HepG2 (cell line): ENCODE data around the gene NAA25. TPM values are rescaled to one million over a fixed set of nuclear protein-coding genes. Genes with fewer than 3 reads are reported as not detected.

Experiments
- ATAC-seq: fragments of 200-7000 bp; cut with Tn5 transposase; 3 replicates; pipeline ENCODE4 v1.9.1; 2020; ENCODE audit warnings: mild to moderate bottlenecking, moderate library complexity
- BruUV-seq: library from RNA; stranded (reverse); fragments of 400-500 nt; replicated peaks from 2 replicates; lab custom pipeline; 2021; lab: Mats Ljungman, UMichigan
- CTCF ChIA-PET: fragments of 300-600 bp; formaldehyde crosslinking; extraction: SDS; loops from one replicate; lab custom pipeline; 2021; ENCODE audit warnings: low total read pairs, inconsistent platforms, low intra/inter-chr PET ratio; lab: Yijun Ruan, JAX
- POLR2A ChIA-PET: fragments of 350-600 bp; sonication (Branson Sonifier 250); formaldehyde crosslinking; loops from one replicate; lab custom pipeline; 2020; ENCODE audit warnings: antibody characterized with exemption, inconsistent platforms; lab: Yijun Ruan, JAX
- DNase-seq: peaks from one replicate; pipeline ENCODE4 v3.0.0-alpha.2; 2015; ENCODE audit warnings: low spot score
- FAIRE-seq: peaks from 3 replicates; lab custom pipeline; 2011; peaks lifted over from hg19 to GRCh38; lab: Jason Lieb, UNC
- H2AFZ ChIP-seq: one replicate; pipeline ENCODE4 v1.6.1; 2011; ENCODE audit warnings: low read length, inconsistent platforms
- H3K27ac ChIP-seq: fragments of 300-600 bp; 3 replicates; pipeline ENCODE4 v1.8.0; 2011; ENCODE audit warnings: mixed run types, mild to moderate bottlenecking, mixed read lengths, low read length, inconsistent platforms; ENCODE audit not compliant: insufficient read depth; ENCODE audit errors: extremely low read length
- H3K27me3 ChIP-seq, 2 experiments: fragments of 200-600 bp in 1 of 2; 2 replicates in 1 of 2; 3 replicates in 1 of 2; pipeline versions ENCODE4 v1.6.0 to v1.8.0; 2011; ENCODE audit warnings: low read length in 2 of 2, mild to moderate bottlenecking in 2 of 2, moderate library complexity in 2 of 2, inconsistent platforms in 1 of 2; ENCODE audit not compliant: insufficient read depth in 2 of 2, control insufficient read depth in 1 of 2
- H3K36me3 ChIP-seq, 2 experiments: fragments of 200-600 bp in 1 of 2; replicated peaks in 1 of 2; 2 replicates in 1 of 2; 3 replicates in 1 of 2; pipeline versions ENCODE4 v1.5.1 to v1.8.0; 2011; ENCODE audit warnings: low read length in 2 of 2, inconsistent platforms in 1 of 2; ENCODE audit not compliant: insufficient read depth in 2 of 2, control insufficient read depth in 1 of 2
- H3K4me1 ChIP-seq: 2 replicates; pipeline ENCODE4 v1.5.1; 2012; ENCODE audit warnings: low read length, inconsistent platforms; ENCODE audit not compliant: insufficient read depth
- H3K4me2 ChIP-seq: 2 replicates; pipeline ENCODE4 v1.6.0; 2011; ENCODE audit warnings: low read depth, low read length, inconsistent platforms
- H3K4me3 ChIP-seq, 3 experiments: fragments of 200-600 bp in 1 of 3; sonication (generic), shearing (Covaris generic) in 1 of 3; replicated peaks in 1 of 3; 2 replicates each; pipeline ENCODE4 v1.5.1; 2011 to 2016; ENCODE audit warnings: low read length in 3 of 3, inconsistent platforms in 2 of 3, low read depth in 2 of 3, mild to moderate bottlenecking in 2 of 3, control low read depth in 1 of 3, mixed read lengths in 1 of 3; ENCODE audit not compliant: insufficient read depth in 1 of 3
- H3K79me2 ChIP-seq: one replicate; pipeline ENCODE4 v1.6.1; 2011; ENCODE audit warnings: low read length, inconsistent platforms; ENCODE audit not compliant: insufficient read depth
- H3K9ac ChIP-seq: 2 replicates; pipeline ENCODE4 v1.6.0; 2011; ENCODE audit warnings: mild to moderate bottlenecking, low read depth, low read length, inconsistent platforms; ENCODE audit not compliant: insufficient read depth
- H3K9me3 ChIP-seq: 2 replicates; pipeline ENCODE4 v1.5.1; 2012; ENCODE audit warnings: mild to moderate bottlenecking, low read length
- H4K20me1 ChIP-seq: 2 replicates; pipeline ENCODE4 v1.6.0; 2011; ENCODE audit warnings: inconsistent platforms, mild to moderate bottlenecking, low read length, moderate library complexity; ENCODE audit not compliant: insufficient read depth
- BRD4 ChIP-seq: sonication (generic); formaldehyde crosslinking; IDR thresholded peaks from 2 replicates; pipeline ENCODE4 v1.4.0; 2020; ENCODE audit warnings: missing genetic modification reagents
- DNMT1 ChIP-seq: sonication (generic); formaldehyde crosslinking; IDR thresholded peaks from 2 replicates; pipeline ENCODE4 v1.5.1; 2020; ENCODE audit warnings: mild to moderate bottlenecking, missing genetic modification reagents
- HOXD1 ChIP-seq: sonication (generic); formaldehyde crosslinking; IDR thresholded peaks from 2 replicates; pipeline ENCODE4 v1.5.0; 2020; ENCODE audit warnings: missing genetic modification reagents
- KDM5B ChIP-seq: sonication (generic); formaldehyde crosslinking; IDR thresholded peaks from 2 replicates; pipeline ENCODE4 v1.4.0; 2020; ENCODE audit warnings: missing genetic modification reagents, mild to moderate bottlenecking, borderline replicate concordance
- MLLT10 ChIP-seq: sonication (generic); formaldehyde crosslinking; IDR thresholded peaks from 2 replicates; pipeline ENCODE4 v1.4.0; 2020; ENCODE audit warnings: missing genetic modification reagents
- PRMT3 ChIP-seq: sonication (generic); formaldehyde crosslinking; IDR thresholded peaks from 2 replicates; pipeline ENCODE4 v1.8.1; 2022; ENCODE audit warnings: low read depth, mild to moderate bottlenecking, moderate library complexity, missing genetic modification reagents, borderline replicate concordance
- RBM39 ChIP-seq: fragments of 200-400 bp; formaldehyde crosslinking; IDR thresholded peaks from one replicate; pipeline ENCODE4 v1.6.1; 2018; ENCODE audit warnings: antibody characterized with exemption, mild to moderate bottlenecking, low read depth, low read length; ENCODE audit not compliant: poor library complexity, severe bottlenecking
- RELA ChIP-seq: sonication (generic); formaldehyde crosslinking; IDR thresholded peaks from 2 replicates; pipeline ENCODE4 v1.4.0; 2020; ENCODE audit warnings: missing genetic modification reagents
- TARDBP ChIP-seq: sonication (generic); formaldehyde crosslinking; IDR thresholded peaks from 2 replicates; pipeline ENCODE4 v1.8.0; 2022; ENCODE audit warnings: mild to moderate bottlenecking, missing genetic modification reagents
- TEAD2 ChIP-seq: sonication (generic); formaldehyde crosslinking; IDR thresholded peaks from 2 replicates; pipeline ENCODE4 v1.9.0; 2021; ENCODE audit warnings: missing genetic modification reagents
- ZFP41 ChIP-seq: sonication (generic); formaldehyde crosslinking; IDR thresholded peaks from 2 replicates; pipeline ENCODE4 v1.4.0; 2020; ENCODE audit warnings: mild to moderate bottlenecking, missing genetic modification reagents, borderline replicate concordance
- ZNF33B ChIP-seq: sonication (generic); formaldehyde crosslinking; IDR thresholded peaks from 2 replicates; pipeline ENCODE4 v1.5.1; 2020; ENCODE audit warnings: mild to moderate bottlenecking, missing genetic modification reagents
- ZNF546 ChIP-seq: sonication (generic); formaldehyde crosslinking; conservative IDR thresholded peaks from 2 replicates; pipeline ENCODE4 v1.8.1; 2023; ENCODE audit warnings: mild to moderate bottlenecking, missing genetic modification reagents
- ZSCAN21 ChIP-seq: sonication (generic); formaldehyde crosslinking; IDR thresholded peaks from 2 replicates; pipeline ENCODE4 v1.8.0; 2022; ENCODE audit warnings: mild to moderate bottlenecking, missing genetic modification reagents, moderate library complexity, borderline replicate concordance
- WGBS: methylation state at CpG from one replicate; pipeline ENCODE4 v1.1.6; 2017; ENCODE audit warnings: low lambda C conversion rate; 5-methylcytosine and 5-hydroxymethylcytosine counted together
- in situ Hi-C: cut with HindIII; loops from 2 replicates; pipeline ENCODE4 v1.10.0; 2017; ENCODE audit warnings: low pct_unique_long_range_greater_than_20kb; ENCODE audit not compliant: extremely low pct_ligation_motif_present
- intact Hi-C: fragments of 100-400 bp; cut with micrococcal nuclease; formaldehyde crosslinking; loops from one replicate; pipeline ENCODE4 v1.10.0; 2022; ENCODE audit not compliant: unreplicated experiment
- polyA plus RNA-seq, 8 experiments: library from polyadenylated mRNA; depleted of rRNA in 3 of 8; stranded (reverse) in 7 of 8; unstranded in 1 of 8; fragments of >200 nt; fragmentation: Illumina TruSeq in 4 of 8; extraction: Trizol in 4 of 8; gene quantifications; 2 replicates each; pipeline versions ENCODE4 v1.2.1 to v1.2.3, GENCODE V29; 2011 to 2016; ENCODE audit warnings: low read depth in 4 of 8, missing spikeins in 1 of 8, mixed read lengths in 1 of 8; ENCODE audit not compliant: insufficient read depth in 1 of 8
- total RNA-seq, 5 experiments: library from RNA; depleted of rRNA; stranded (reverse); fragments of >200 nt; fragmentation: Illumina TruSeq; extraction: Trizol; gene quantifications; 2 replicates each; pipeline ENCODE4 v1.2.3, GENCODE V29; 2016; ENCODE audit warnings: low read depth in 1 of 5
- TF ChIP-seq, protein P1 (sequence below): sonication (generic); formaldehyde crosslinking; IDR thresholded peaks from 2 replicates; pipeline ENCODE4 v1.4.0; 2020; ENCODE audit warnings: missing genetic modification reagents
- TF ChIP-seq, protein P2 (sequence below): sonication (generic); formaldehyde crosslinking; IDR thresholded peaks from 2 replicates; pipeline ENCODE4 v1.8.0; 2022; ENCODE audit warnings: mild to moderate bottlenecking, missing genetic modification reagents, borderline replicate concordance
- TF ChIP-seq, protein P3 (sequence below): sonication (generic); formaldehyde crosslinking; IDR thresholded peaks from 2 replicates; pipeline ENCODE4 v1.5.0; 2020; ENCODE audit warnings: missing genetic modification reagents

Gene NAA25
- total and polyA plus RNA-seq, 2 of the 13 experiments (the other 11 are each of a cell fraction or from before 2014, with no cell fraction given): 11.4 to 32.0 TPM

DNA sequence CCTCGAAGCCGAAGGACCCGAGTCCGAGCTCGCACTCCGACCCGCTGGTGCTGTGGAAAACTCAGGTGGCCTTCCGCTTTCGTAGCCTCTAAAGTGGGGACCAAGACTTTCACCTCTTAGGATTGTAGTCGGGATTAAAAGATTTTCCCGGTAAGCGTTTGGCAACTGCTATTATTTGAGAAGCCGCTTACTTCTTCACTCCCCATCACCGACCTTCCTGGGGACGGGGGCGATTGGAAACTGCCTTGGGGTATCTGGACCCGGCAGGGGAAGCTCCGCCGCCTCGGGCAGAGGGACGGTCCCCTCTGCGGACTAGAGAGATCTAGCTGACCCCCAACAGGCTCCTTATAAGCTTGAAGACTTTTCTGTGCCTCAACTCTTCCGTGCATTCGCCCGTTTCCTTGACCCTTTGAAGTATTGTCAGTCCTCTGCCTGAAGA, 17.4 kb upstream of the NAA25 start (continued):
- TF ChIP-seq, protein P1, sequence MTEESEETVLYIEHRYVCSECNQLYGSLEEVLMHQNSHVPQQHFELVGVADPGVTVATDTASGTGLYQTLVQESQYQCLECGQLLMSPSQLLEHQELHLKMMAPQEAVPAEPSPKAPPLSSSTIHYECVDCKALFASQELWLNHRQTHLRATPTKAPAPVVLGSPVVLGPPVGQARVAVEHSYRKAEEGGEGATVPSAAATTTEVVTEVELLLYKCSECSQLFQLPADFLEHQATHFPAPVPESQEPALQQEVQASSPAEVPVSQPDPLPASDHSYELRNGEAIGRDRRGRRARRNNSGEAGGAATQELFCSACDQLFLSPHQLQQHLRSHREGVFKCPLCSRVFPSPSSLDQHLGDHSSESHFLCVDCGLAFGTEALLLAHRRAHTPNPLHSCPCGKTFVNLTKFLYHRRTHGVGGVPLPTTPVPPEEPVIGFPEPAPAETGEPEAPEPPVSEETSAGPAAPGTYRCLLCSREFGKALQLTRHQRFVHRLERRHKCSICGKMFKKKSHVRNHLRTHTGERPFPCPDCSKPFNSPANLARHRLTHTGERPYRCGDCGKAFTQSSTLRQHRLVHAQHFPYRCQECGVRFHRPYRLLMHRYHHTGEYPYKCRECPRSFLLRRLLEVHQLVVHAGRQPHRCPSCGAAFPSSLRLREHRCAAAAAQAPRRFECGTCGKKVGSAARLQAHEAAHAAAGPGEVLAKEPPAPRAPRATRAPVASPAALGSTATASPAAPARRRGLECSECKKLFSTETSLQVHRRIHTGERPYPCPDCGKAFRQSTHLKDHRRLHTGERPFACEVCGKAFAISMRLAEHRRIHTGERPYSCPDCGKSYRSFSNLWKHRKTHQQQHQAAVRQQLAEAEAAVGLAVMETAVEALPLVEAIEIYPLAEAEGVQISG (CRISPR knock-in tag): no peak
- TF ChIP-seq ZFP41: no peak
- TF ChIP-seq ZNF546 (CRISPR knock-in tag): 0 out of 2 replicates have a peak, but pooled peaks have one; percentile 17
- TF ChIP-seq RELA (CRISPR knock-in tag): no peak
- no peak for TF ChIP-seq BRD4 (CRISPR knock-in tag)

DNA sequence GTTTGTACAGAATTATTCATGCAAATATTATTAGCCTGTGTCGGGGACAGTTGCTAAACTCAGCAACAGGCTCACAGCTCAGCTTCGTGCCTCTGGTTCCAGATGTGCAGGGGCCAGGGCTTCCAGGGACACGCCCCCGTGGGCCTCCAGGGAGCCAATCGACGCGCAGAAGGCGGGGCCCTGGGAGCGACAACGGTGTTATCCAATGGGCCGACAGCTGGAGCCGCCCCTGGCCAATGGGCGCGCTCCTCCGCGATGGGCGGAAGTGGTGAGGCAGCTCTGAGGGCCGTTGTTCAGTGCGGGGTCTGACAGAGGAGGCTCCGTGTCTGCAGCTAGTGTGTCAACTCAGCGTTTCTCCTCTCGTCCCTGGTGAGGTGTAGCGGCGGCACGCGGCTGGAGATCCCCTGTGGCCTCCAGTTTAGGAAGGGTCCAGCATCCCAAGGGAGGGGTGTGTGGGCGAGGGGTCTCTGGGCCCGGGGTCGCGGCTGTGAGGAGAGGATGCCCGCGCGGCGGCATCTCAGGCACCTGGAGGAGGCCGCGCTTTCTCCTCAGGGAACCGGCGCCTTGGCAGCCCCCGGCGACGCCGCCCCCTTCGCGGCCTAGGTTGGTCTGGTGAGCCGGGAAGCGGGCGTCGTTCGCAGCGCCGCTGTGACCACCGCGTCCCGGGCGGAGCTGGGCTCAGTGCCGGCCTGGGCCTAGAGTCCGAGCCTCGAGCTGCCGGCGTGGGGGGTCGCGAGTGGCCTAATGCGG, 16.8 kb upstream of the NAA25 start, which contains the start of gene TRAFD1:
TRAFD1 (plus strand) TSS at position 311 of the 750 bp plus-strand sequence. CDS start 4,963 bp downstream, outside the sequence.
- Histone ChIP-seq H3K36me3 (no peaks in the 10 kb centered on the region), H2AFZ (no peak within 1 kb of the TSS), H3K27ac (peak within 1 kb of the TSS; percentile 61), H3K4me2 (peak within 1 kb of the TSS; percentile 96), H3K4me1 (peaks cover 54% of the 10 kb centered on the region), H3K79me2 (peaks cover 10% of the 10 kb centered on the region), H3K4me3 (peak within 1 kb of the TSS; percentile 79 to 93 (median 81)), H3K27me3 (no peaks in the 10 kb centered on the region), H3K9me3 (no peaks in the 10 kb centered on the region), H4K20me1 (no peaks in the 10 kb centered on the region), H3K9ac (peak within 1 kb of the TSS; percentile 89)
- WGBS: under 1% methylated on average over 10 of the region's 63 CpGs
- FAIRE-seq (peak; percentile 67), ATAC-seq (peak; percentile 99), DNase-seq (peak; percentile 94)
- BruUV-seq: TSS peak; percentile 83
- ChIA-PET CTCF (no interaction called here), POLR2A (interaction anchor here (0.5 to 7.1 kb wide), 8 partner anchors 10 to 440 kb away, joined by 3 to 85 read pairs (median 4); partner anchors contain the start of genes ACAD10, BRAP, ERP29 and NAA25)
- in situ Hi-C loops (no loop called here), intact Hi-C loops (no loop called here)
- peak; percentile 86; the same call in 1 of the 2 replicates for TF ChIP-seq ZSCAN21 (CRISPR knock-in tag)
- TF ChIP-seq MLLT10 (CRISPR knock-in tag): no peak
- TF ChIP-seq HOXD1: peak; percentile 65; the same call in 1 of the 2 replicates
- TF ChIP-seq RBM39: peak; percentile 69
- peak; percentile 86; the same call in 1 of the 2 replicates for TF ChIP-seq KDM5B (CRISPR knock-in tag)
- TF ChIP-seq ZNF33B: no peak
- TF ChIP-seq, protein P2, sequence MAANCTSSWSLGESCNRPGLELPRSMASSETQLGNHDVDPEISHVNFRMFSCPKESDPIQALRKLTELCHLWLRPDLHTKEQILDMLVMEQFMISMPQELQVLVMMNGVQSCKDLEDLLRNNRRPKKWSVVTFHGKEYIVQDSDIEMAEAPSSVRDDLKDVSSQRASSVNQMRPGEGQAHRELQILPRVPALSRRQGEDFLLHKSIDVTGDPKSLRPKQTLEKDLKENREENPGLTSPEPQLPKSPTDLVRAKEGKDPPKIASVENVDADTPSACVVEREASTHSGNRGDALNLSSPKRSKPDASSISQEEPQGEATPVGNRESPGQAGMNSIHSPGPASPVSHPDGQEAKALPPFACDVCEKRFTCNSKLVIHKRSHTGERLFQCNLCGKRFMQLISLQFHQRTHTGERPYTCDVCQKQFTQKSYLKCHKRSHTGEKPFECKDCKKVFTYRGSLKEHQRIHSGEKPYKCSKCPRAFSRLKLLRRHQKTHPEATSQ (CRISPR knock-in tag): no peak
- TF ChIP-seq DNMT1: peak; percentile 74; the same call in 1 of the 2 replicates
- TF ChIP-seq BRD4 (CRISPR knock-in tag): peak; percentile 46
- TF ChIP-seq TEAD2: 0 out of 2 replicates have a peak, but pooled peaks have one; percentile 61
- TF ChIP-seq PRMT3 (CRISPR knock-in tag): no peak
- TF ChIP-seq, protein P3, sequence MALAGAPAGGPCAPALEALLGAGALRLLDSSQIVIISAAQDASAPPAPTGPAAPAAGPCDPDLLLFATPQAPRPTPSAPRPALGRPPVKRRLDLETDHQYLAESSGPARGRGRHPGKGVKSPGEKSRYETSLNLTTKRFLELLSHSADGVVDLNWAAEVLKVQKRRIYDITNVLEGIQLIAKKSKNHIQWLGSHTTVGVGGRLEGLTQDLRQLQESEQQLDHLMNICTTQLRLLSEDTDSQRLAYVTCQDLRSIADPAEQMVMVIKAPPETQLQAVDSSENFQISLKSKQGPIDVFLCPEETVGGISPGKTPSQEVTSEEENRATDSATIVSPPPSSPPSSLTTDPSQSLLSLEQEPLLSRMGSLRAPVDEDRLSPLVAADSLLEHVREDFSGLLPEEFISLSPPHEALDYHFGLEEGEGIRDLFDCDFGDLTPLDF (CRISPR knock-in tag): 0 out of 2 replicates have a peak, but pooled peaks have one; percentile 14
- peak; percentile 63; the same call in 1 of the 2 replicates for TF ChIP-seq TARDBP (CRISPR knock-in tag)
